T-helper 2 cell treated with Interferon-gamma antibody and Interleukin-4, amounts not matched to agents 5 μg/mL and 100 μg/mL, for 36 hours (primary cell): ENCODE results near the gene KIRREL3.

Source experiments
- DNase-seq: peaks from one replicate; pipeline ENCODE4 v3.0.0; 2021; ENCODE audit warnings: low spot score
- H3K27ac Mint-ChIP-seq: one replicate; pipeline ENCODE4 v1.8.0; 2021; ENCODE audit warnings: mild to moderate bottlenecking, mixed read lengths
- H3K27me3 Mint-ChIP-seq: one replicate; pipeline ENCODE4 v1.8.0; 2021; ENCODE audit warnings: low read depth, mixed read lengths
- H3K36me3 Mint-ChIP-seq: one replicate; pipeline ENCODE4 v1.8.0; 2021; ENCODE audit warnings: low read depth, mixed read lengths
- H3K4me1 Mint-ChIP-seq: one replicate; pipeline ENCODE4 v1.8.0; 2021; ENCODE audit warnings: low read depth, mixed read lengths
- H3K4me3 Mint-ChIP-seq: one replicate; pipeline ENCODE4 v1.8.0; 2022; ENCODE audit warnings: mild to moderate bottlenecking, moderate library complexity, mixed read lengths
- H3K9me3 Mint-ChIP-seq: one replicate; pipeline ENCODE4 v1.8.0; 2021; ENCODE audit warnings: mixed read lengths

KIRREL3 gene

GRCh38 chr11:126599217-126599897, 401.2 kb downstream of the KIRREL3 start:
- no peaks in the 10 kb centered on the region for H3K4me1 Mint-ChIP-seq
- H3K27ac Mint-ChIP-seq: no peak overlapping the region
- H3K4me3 Mint-ChIP-seq: no peak overlapping the region
- no peaks in the 10 kb centered on the region for H3K9me3 Mint-ChIP-seq
- peaks cover 14% of the 10 kb centered on the region for H3K27me3 Mint-ChIP-seq
- H3K36me3 Mint-ChIP-seq: no peaks in the 10 kb centered on the region
- no peak for DNase-seq

- H3K27me3 Mint-ChIP-seq: peaks cover 14% of the 10 kb centered on the region
- no peaks in the 10 kb centered on the region for H3K9me3 Mint-ChIP-seq
- H3K4me3 Mint-ChIP-seq: no peak overlapping the region
- H3K36me3 Mint-ChIP-seq: no peaks in the 10 kb centered on the region
- H3K27ac Mint-ChIP-seq: no peak overlapping the region
- no peaks in the 10 kb centered on the region for H3K4me1 Mint-ChIP-seq
- DNase-seq: no peak
Observed at GRCh38 chr11:126598344-126599216, 402.0 kb downstream of the KIRREL3 start.

DNA sequence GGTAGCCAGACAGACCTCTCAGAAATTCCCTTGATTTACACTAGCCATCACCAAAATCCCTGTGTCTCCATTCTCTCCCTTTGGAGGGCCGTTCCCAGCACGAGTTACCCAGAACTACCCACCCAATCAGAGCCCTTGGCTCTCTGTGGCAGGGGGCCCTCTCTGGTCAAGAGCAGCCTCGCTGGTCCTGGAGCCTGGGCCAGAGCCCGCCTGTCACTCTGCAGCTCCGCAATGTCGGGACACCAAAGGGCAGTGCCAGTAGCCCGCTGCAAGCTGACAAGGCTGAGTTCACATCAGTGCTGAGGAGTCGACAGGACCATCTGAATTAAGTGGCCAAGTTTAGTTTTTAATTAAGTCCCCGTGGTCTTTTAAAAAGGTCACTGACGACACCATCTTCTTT, 403.5 kb downstream of the KIRREL3 start:
- H3K4me1 Mint-ChIP-seq: no peaks in the 10 kb centered on the region
- no peak for DNase-seq
- peaks cover 14% of the 10 kb centered on the region for H3K27me3 Mint-ChIP-seq
- H3K27ac Mint-ChIP-seq: no peak overlapping the region
- no peaks in the 10 kb centered on the region for H3K36me3 Mint-ChIP-seq
- H3K9me3 Mint-ChIP-seq: no peaks in the 10 kb centered on the region
- H3K4me3 Mint-ChIP-seq: no peak overlapping the region

GRCh38 chr11:126596474-126596873, 404.1 kb downstream of the KIRREL3 start:
- Mint-ChIP-seq H3K4me3 (no peak overlapping the region), H3K9me3 (no peaks in the 10 kb centered on the region), H3K36me3 (no peaks in the 10 kb centered on the region), H3K27me3 (peaks cover 10% of the 10 kb centered on the region), H3K4me1 (no peaks in the 10 kb centered on the region), H3K27ac (no peak overlapping the region)
- DNase-seq: no peak

- H3K27ac Mint-ChIP-seq: no peak overlapping the region
- H3K4me1 Mint-ChIP-seq: no peaks in the 10 kb centered on the region
- no peaks in the 10 kb centered on the region for H3K36me3 Mint-ChIP-seq
- DNase-seq: no peak
- no peaks in the 10 kb centered on the region for H3K9me3 Mint-ChIP-seq
- H3K27me3 Mint-ChIP-seq: peaks cover 8% of the 10 kb centered on the region
- H3K4me3 Mint-ChIP-seq: no peak overlapping the region
Observed at GRCh38 chr11:126595560-126595959, 405.0 kb downstream of the KIRREL3 start.

DNA sequence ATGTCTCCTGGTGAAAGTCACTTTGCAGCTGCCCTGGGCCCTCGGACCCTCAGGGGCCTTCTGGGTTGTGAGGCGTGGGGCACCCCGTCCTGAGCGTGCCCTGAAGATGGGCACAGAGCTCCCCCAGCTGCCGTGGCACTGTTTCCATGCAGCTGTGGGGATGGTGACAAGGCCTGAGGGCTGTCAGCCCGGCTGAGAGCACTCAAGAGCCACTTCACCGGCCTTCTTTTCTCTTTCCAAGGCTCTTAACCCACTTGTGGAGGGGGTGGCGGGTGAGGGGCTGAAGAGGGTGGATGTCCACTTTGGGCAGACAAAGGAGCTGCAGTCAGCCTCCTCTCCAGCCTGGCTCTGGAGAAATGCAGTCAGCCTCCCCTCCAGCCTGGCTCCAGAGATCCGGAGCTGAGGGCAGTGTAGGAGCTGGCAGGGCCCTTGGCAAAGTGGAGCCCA, 405.6 kb downstream of the KIRREL3 start:
- no peak for DNase-seq
- H3K36me3 Mint-ChIP-seq: no peaks in the 10 kb centered on the region
- H3K4me3 Mint-ChIP-seq: no peak overlapping the region
- H3K4me1 Mint-ChIP-seq: no peaks in the 10 kb centered on the region
- H3K27me3 Mint-ChIP-seq: peaks cover 6% of the 10 kb centered on the region
- H3K9me3 Mint-ChIP-seq: no peaks in the 10 kb centered on the region
- no peak overlapping the region for H3K27ac Mint-ChIP-seq

- Mint-ChIP-seq H3K4me1 (no peaks in the 10 kb centered on the region), H3K9me3 (no peaks in the 10 kb centered on the region)
Observed at GRCh38 chr11:126592496-126593410, 407.8 kb downstream of the KIRREL3 start.

DNA sequence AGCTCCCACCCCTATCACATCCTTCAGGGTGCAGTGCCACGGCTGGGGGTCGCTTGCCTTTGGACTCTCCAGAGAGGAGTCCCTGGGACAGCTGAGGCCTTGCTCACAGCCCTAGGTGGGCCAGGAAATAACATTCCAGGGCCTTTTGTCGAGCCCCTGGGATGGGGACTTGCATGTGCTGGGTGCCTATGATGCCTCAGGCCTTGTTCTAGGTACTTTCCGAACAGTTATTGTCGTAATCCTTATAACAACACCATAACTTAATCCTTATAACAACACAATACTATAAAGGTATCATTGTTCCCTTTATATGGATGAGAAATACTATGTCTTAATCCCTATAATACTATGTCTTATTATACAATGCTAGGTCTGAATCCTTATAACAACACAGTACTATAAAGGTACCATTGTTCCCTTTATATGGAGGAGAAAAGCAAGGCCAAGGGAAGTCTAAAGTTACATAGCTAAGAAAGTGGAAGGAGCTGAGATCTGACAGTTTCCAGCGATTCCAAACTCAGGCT, 408.5 kb downstream of the KIRREL3 start:
- DNase-seq: no peak
- Mint-ChIP-seq H3K27me3 (no peaks in the 10 kb centered on the region), H3K4me3 (no peak overlapping the region), H3K9me3 (no peaks in the 10 kb centered on the region), H3K4me1 (no peaks in the 10 kb centered on the region), H3K36me3 (no peaks in the 10 kb centered on the region), H3K27ac (no peak overlapping the region)

More at GRCh38 chr11:126592496-126593410, 407.8 kb downstream of the KIRREL3 start:
- no peaks in the 10 kb centered on the region for H3K36me3 Mint-ChIP-seq
- no peak for DNase-seq
- no peak overlapping the region for H3K4me3 Mint-ChIP-seq
- no peaks in the 10 kb centered on the region for H3K27me3 Mint-ChIP-seq
- H3K27ac Mint-ChIP-seq: no peak overlapping the region

- Mint-ChIP-seq H3K4me1 (no peaks in the 10 kb centered on the region), H3K27ac (no peak overlapping the region)
- no peak for DNase-seq
Observed at GRCh38 chr11:126589492-126589803, 411.1 kb downstream of the KIRREL3 start.

DNA sequence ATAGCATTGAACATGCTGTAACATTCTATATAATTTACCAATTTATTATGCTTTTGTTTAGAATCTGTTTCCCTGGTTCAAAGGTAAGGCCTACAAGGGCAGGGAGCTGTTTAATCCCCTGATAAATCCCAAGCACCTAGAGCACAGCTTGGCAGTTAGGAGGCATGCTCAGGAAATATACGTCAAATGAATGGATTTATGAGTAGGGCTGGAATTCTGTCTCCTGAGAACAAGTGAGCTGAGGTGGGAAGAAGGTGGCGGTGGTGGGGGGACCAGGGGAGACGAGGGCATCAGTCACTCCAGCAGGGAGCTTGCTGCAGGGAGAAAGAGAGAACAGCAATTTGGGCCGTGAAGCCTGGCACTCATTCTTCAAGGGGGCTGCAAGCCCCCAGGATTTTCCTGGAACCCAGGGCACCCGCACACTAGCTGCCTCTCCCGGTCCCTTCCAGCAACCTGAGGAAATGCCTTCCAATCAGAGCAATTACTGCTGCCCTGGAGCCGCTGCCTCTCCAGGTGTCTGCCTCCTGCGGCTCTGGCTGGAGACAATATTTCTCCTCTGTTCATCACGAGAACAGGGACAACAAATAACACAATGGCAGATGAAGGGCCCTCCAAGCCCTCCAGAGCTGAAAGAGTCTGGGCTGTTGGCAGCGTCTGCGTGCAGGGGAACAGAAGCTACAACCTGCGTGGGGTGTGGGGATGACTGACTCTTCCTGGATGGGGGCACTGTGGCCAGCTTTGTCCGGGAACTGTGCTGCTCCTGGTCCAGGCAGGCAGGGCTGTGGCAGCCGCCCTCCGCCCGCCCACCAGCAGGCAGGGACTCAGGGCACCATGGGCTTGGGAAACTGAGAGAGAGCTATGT, 411.7 kb downstream of the KIRREL3 start:
- no peak overlapping the region for H3K27ac Mint-ChIP-seq
- no peaks in the 10 kb centered on the region for H3K4me1 Mint-ChIP-seq
- no peak for DNase-seq
- no peaks in the 10 kb centered on the region for H3K9me3 Mint-ChIP-seq
- no peak overlapping the region for H3K4me3 Mint-ChIP-seq
- no peaks in the 10 kb centered on the region for H3K27me3 Mint-ChIP-seq
- H3K36me3 Mint-ChIP-seq: no peaks in the 10 kb centered on the region

More at GRCh38 chr11:126589492-126589803, 411.1 kb downstream of the KIRREL3 start:
- Mint-ChIP-seq H3K36me3 (no peaks in the 10 kb centered on the region), H3K9me3 (no peaks in the 10 kb centered on the region), H3K27me3 (no peaks in the 10 kb centered on the region), H3K4me3 (no peak overlapping the region)

DNA sequence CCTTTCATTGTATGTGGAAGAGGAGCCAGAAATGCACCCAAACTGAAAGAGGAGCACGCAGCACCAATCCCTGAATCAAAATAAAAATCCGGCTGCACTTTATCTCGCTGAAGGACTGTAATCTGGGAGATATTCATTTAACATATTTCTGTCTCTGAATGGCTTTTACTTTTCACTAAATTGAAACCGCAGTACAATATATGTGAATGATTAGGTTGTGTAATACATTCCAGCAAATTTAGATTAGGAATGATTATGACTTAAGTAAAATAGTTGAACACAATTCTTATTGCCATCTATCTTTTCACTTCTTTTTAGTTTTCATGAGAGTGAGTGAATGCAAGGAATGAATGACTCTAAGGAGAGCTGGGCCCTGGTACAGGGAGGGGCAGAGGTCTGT, 413.0 kb downstream of the KIRREL3 start:
- no peak for DNase-seq

GRCh38 chr11:126585774-126586491, 414.6 kb downstream of the KIRREL3 start:
- H3K27me3 Mint-ChIP-seq: no peaks in the 10 kb centered on the region
- no peaks in the 10 kb centered on the region for H3K36me3 Mint-ChIP-seq
- no peaks in the 10 kb centered on the region for H3K4me1 Mint-ChIP-seq
- no peaks in the 10 kb centered on the region for H3K9me3 Mint-ChIP-seq
- H3K4me3 Mint-ChIP-seq: no peak overlapping the region
- no peak overlapping the region for H3K27ac Mint-ChIP-seq
- no peak for DNase-seq

More for the DNA sequence above, 413.0 kb downstream of the KIRREL3 start:
- Mint-ChIP-seq H3K9me3 (no peaks in the 10 kb centered on the region), H3K36me3 (no peaks in the 10 kb centered on the region), H3K27ac (no peak overlapping the region), H3K4me3 (no peak overlapping the region), H3K27me3 (no peaks in the 10 kb centered on the region), H3K4me1 (no peaks in the 10 kb centered on the region)
